PC-3 (cell line): ENCODE measurements around the gene ITGB1BP1. TPM values are rescaled to one million over a fixed set of nuclear protein-coding genes. Genes with fewer than 3 reads are reported as not detected.

ENCODE experiments used
- ATAC-seq: fragments of 200-7000 bp; cut with Tn5 transposase; 2 replicates; pipeline ENCODE4 v1.9.1; 2020; ENCODE audit warnings: mild to moderate bottlenecking, moderate library complexity
- BruUV-seq: library from RNA; stranded (reverse); fragments of 400-500 nt; replicated peaks from 2 replicates; lab custom pipeline; 2021; lab: Mats Ljungman, UMichigan
- CTCF ChIA-PET: fragments of 300-600 bp; sonication (Branson Sonifier 250); formaldehyde crosslinking; loops from one replicate; lab custom pipeline; 2022; ENCODE audit warnings: antibody characterized with exemption; lab: Charles Lee
- POLR2A ChIA-PET: fragments of 300-600 bp; sonication (Branson Sonifier 250); formaldehyde crosslinking; loops from one replicate; lab custom pipeline; 2022; ENCODE audit warnings: antibody characterized with exemption; ENCODE audit not compliant: unreplicated experiment; lab: Charles Lee
- DNase-seq: peaks from one replicate; pipeline ENCODE4 v3.0.0-alpha.2; 2015
- H2AFZ ChIP-seq: fragments of 300-600 bp; sonication (generic); 2 replicates; pipeline ENCODE4 v1.6.0; 2016; ENCODE audit warnings: antibody characterized with exemption, low read length
- H3F3A ChIP-seq: fragments of 300-600 bp; sonication (generic); one replicate; pipeline ENCODE4 v1.6.0; 2017; ENCODE audit warnings: antibody characterized with exemption, low read length, control low read depth, mild to moderate bottlenecking; ENCODE audit not compliant: unreplicated experiment
- H3K27ac ChIP-seq: fragments of 300-600 bp; sonication (generic); 2 replicates; pipeline ENCODE4 v1.5.1; 2016; ENCODE audit warnings: mild to moderate bottlenecking, low read length
- H3K27me3 ChIP-seq: fragments of 300-600 bp; sonication (generic); 2 replicates; pipeline ENCODE4 v1.6.1; 2016; ENCODE audit warnings: low read length, mixed read lengths
- H3K36me3 ChIP-seq: fragments of 300-600 bp; sonication (generic); 2 replicates; pipeline ENCODE4 v1.6.1; 2016; ENCODE audit warnings: low read depth, mixed run types, low read length, mixed read lengths
- H3K4me1 ChIP-seq: fragments of 300-600 bp; sonication (generic); 2 replicates; pipeline ENCODE4 v1.5.1; 2016; ENCODE audit warnings: low read length; ENCODE audit not compliant: insufficient read depth
- H3K4me2 ChIP-seq: fragments of 300-600 bp; sonication (generic); 2 replicates; pipeline ENCODE4 v1.6.0; 2016; ENCODE audit warnings: low read length
- H3K4me3 ChIP-seq: fragments of 300-600 bp; sonication (generic); 2 replicates; pipeline ENCODE4 v1.5.1; 2016; ENCODE audit warnings: mild to moderate bottlenecking, low read length, mixed read lengths
- H3K79me2 ChIP-seq: fragments of 300-600 bp; sonication (generic); 2 replicates; pipeline ENCODE4 v1.6.1; 2017; ENCODE audit warnings: low read length, mixed read lengths
- H3K9ac ChIP-seq: fragments of 300-600 bp; sonication (generic); 2 replicates; pipeline ENCODE4 v1.6.0; 2016; ENCODE audit warnings: mild to moderate bottlenecking, low read length
- H3K9me2 ChIP-seq: fragments of 300-600 bp; sonication (generic); replicated peaks from 2 replicates; pipeline ENCODE4 v1.6.1; 2016; ENCODE audit warnings: mixed run types, low read length, mixed read lengths
- H3K9me3 ChIP-seq: fragments of 300-600 bp; sonication (generic); 2 replicates; pipeline ENCODE4 v1.6.1; 2016; ENCODE audit warnings: low read length, mixed read lengths
- H4K20me1 ChIP-seq: fragments of 300-600 bp; sonication (generic); 2 replicates; pipeline ENCODE4 v1.6.1; 2016; ENCODE audit warnings: low read length, mixed read lengths
- EZH2 ChIP-seq: fragments of 300-600 bp; sonication (generic); IDR thresholded peaks from one replicate; pipeline ENCODE4 v1.6.1; 2017; ENCODE audit warnings: antibody characterized with exemption, mild to moderate bottlenecking, low read length; ENCODE audit not compliant: unreplicated experiment
- EZH2phosphoT487 ChIP-seq: fragments of 300-600 bp; sonication (generic); IDR thresholded peaks from 2 replicates; pipeline ENCODE4 v1.6.1; 2018; ENCODE audit warnings: mild to moderate bottlenecking, antibody characterized with exemption, low read length, borderline replicate concordance
- intact Hi-C: fragments of 100-400 bp; cut with micrococcal nuclease; formaldehyde crosslinking; loops from 2 replicates; pipeline ENCODE4 v1.9.0; 2023
- total RNA-seq: library from RNA; depleted of rRNA; stranded (reverse); fragments of >200 nt; gene quantifications from 2 replicates; pipeline ENCODE4 v1.2.3, GENCODE V29; 2014
- TF ChIP-seq, protein P1 (sequence below): fragments of 300-600 bp; sonication (generic); conservative IDR thresholded peaks from 2 replicates; pipeline ENCODE4 v1.5.1; 2017; ENCODE audit warnings: antibody characterized with exemption, low read depth, mild to moderate bottlenecking, low read length

ITGB1BP1 gene
- total RNA-seq, 1 experiment from 2014 or later = 77.6 TPM

GRCh38 chr2:9422321-9423099, 818 bp downstream of the ITGB1BP1 start:
- no peaks in the 10 kb centered on the region for H3F3A ChIP-seq
- no peaks in the 10 kb centered on the region for H3K9me3 ChIP-seq
- H3K36me3 ChIP-seq = peaks cover 9% of the 10 kb centered on the region; the same call in 1 of the 2 replicates
- peak overlapping the region; percentile 100 for H3K4me2 ChIP-seq
- ChIA-PET CTCF (interaction anchor here (0.5 to 0.8 kb wide), 2 partner anchors 14 to 332 kb away, joined by 3 read pairs; no protein-coding TSS in a partner anchor), POLR2A (interaction anchor here (0.6 to 1.0 kb wide), 4 partner anchors 35 to 280 kb away, joined by 3 to 7 read pairs (median 4); no protein-coding TSS in a partner anchor)
- H3K27me3 ChIP-seq = no peaks in the 10 kb centered on the region
- intact Hi-C loops = loop anchor here (2.0 to 5.0 kb wide), 2 partner anchors 55 to 280 kb away; no protein-coding TSS in a partner anchor
- no peaks in the 10 kb centered on the region; the same call in 1 of the 2 replicates for H4K20me1 ChIP-seq
- H3K9ac ChIP-seq = peak overlapping the region; percentile 97
- H3K4me1 ChIP-seq = peaks cover 18% of the 10 kb centered on the region
- H2AFZ ChIP-seq = peak overlapping the region; percentile 95
- peak; percentile 39 for ATAC-seq
- H3K9me2 ChIP-seq = no peaks in the 10 kb centered on the region
- H3K79me2 ChIP-seq = peaks cover 84% of the 10 kb centered on the region
- peak overlapping the region; percentile 61 for H3K27ac ChIP-seq
- H3K4me3 ChIP-seq = peak overlapping the region; percentile 96
- TF ChIP-seq EZH2phosphoT487 (no peak), EZH2 (no peak)
- TF ChIP-seq, protein P1, sequence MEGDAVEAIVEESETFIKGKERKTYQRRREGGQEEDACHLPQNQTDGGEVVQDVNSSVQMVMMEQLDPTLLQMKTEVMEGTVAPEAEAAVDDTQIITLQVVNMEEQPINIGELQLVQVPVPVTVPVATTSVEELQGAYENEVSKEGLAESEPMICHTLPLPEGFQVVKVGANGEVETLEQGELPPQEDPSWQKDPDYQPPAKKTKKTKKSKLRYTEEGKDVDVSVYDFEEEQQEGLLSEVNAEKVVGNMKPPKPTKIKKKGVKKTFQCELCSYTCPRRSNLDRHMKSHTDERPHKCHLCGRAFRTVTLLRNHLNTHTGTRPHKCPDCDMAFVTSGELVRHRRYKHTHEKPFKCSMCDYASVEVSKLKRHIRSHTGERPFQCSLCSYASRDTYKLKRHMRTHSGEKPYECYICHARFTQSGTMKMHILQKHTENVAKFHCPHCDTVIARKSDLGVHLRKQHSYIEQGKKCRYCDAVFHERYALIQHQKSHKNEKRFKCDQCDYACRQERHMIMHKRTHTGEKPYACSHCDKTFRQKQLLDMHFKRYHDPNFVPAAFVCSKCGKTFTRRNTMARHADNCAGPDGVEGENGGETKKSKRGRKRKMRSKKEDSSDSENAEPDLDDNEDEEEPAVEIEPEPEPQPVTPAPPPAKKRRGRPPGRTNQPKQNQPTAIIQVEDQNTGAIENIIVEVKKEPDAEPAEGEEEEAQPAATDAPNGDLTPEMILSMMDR = no peak
- TSS peak; percentile 51 for BruUV-seq
- DNase-seq = peak; percentile 41

- Histone ChIP-seq H3K4me3 (0 out of 2 replicates have a peak overlapping the region, but pooled peaks have one; percentile 18), H3K4me2 (peak overlapping the region; percentile 63)
- TF ChIP-seq, protein P1 = no peak
- no peak for TF ChIP-seq EZH2
- TF ChIP-seq EZH2phosphoT487 = no peak
Observed at GRCh38 chr2:9420495-9420894, 2.8 kb downstream of the ITGB1BP1 start.

DNA sequence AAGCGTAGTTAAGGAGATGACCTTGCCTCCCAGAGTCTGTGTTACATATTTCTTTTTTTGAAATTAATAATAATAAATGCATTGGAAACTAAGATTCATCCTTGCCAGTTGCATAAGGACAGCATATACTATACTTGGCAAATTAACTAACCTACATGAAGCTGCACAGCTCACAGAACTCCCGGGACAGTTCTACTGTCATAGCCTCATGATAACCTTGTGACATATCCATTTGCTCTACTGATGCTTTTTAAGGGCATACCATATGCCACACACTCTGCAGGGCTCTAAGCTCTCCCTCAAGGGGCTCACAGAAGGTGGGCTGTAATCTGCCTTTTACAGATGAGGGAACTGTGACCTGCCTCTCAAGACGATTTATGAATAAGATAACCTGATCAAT, 3.8 kb downstream of the ITGB1BP1 start:
- no peaks in the 10 kb centered on the region for H3K9me2 ChIP-seq
- POLR2A ChIA-PET = no interaction called here
- CTCF ChIA-PET = no interaction called here
- DNase-seq = no peak
- H3K36me3 ChIP-seq = peaks cover 9% of the 10 kb centered on the region; the same call in 1 of the 2 replicates
- H3K79me2 ChIP-seq = peaks cover 83% of the 10 kb centered on the region
- H3K27ac ChIP-seq = no peak overlapping the region
- ATAC-seq = no peak
- H3K9ac ChIP-seq = no peak overlapping the region
- H3K9me3 ChIP-seq = no peaks in the 10 kb centered on the region
- no peak overlapping the region for H3K4me3 ChIP-seq
- H3K27me3 ChIP-seq = no peaks in the 10 kb centered on the region
- intact Hi-C loops = no loop called here
- BruUV-seq = no TSS peak
- H3F3A ChIP-seq = no peaks in the 10 kb centered on the region
- no peaks in the 10 kb centered on the region; the same call in 1 of the 2 replicates for H4K20me1 ChIP-seq
- no peak overlapping the region for H3K4me2 ChIP-seq
- no peak overlapping the region for H2AFZ ChIP-seq
- H3K4me1 ChIP-seq = peaks cover 10% of the 10 kb centered on the region
- TF ChIP-seq, protein P1 = no peak
- TF ChIP-seq EZH2 (no peak), EZH2phosphoT487 (no peak)

More at GRCh38 chr2:9420495-9420894, 2.8 kb downstream of the ITGB1BP1 start:
- no peak for ATAC-seq
- H3K9me2 ChIP-seq = no peaks in the 10 kb centered on the region
- no peaks in the 10 kb centered on the region for H3F3A ChIP-seq
- H2AFZ ChIP-seq = no peak overlapping the region
- no peaks in the 10 kb centered on the region; the same call in 1 of the 2 replicates for H4K20me1 ChIP-seq
- H3K9ac ChIP-seq = no peak overlapping the region
- no peaks in the 10 kb centered on the region for H3K9me3 ChIP-seq
- ChIA-PET CTCF (no interaction called here), POLR2A (no interaction called here)
- intact Hi-C loops = loop anchor here (5.0 kb wide), 1 partner anchor 57 kb away; no protein-coding TSS in a partner anchor
- peaks cover 92% of the 10 kb centered on the region for H3K79me2 ChIP-seq
- H3K36me3 ChIP-seq = peaks cover 9% of the 10 kb centered on the region; the same call in 1 of the 2 replicates
- no peaks in the 10 kb centered on the region for H3K27me3 ChIP-seq
- no peak overlapping the region for H3K27ac ChIP-seq
- no peak for DNase-seq
- peaks cover 18% of the 10 kb centered on the region for H3K4me1 ChIP-seq
- BruUV-seq = no TSS peak
